K562 (cell line): ENCODE results near the gene PKLR. TPM values are rescaled to one million over a fixed set of nuclear protein-coding genes. Genes with fewer than 3 reads are reported as not detected.

ENCODE experiments used
- ARID2 ChIP-seq: fragments of 450-650 bp; IDR thresholded peaks from 2 replicates; pipeline ENCODE4 v1.6.1; 2017; ENCODE audit warnings: antibody characterized with exemption, mild to moderate bottlenecking
- HDAC2 ChIP-seq: fragments of 450-650 bp; IDR thresholded peaks from 2 replicates; pipeline ENCODE4 v1.6.1; 2016; ENCODE audit warnings: mild to moderate bottlenecking
- TRIM28 ChIP-seq: fragments of 450-650 bp; IDR thresholded peaks from 2 replicates; pipeline ENCODE4 v1.6.1; 2017
- polyA plus RNA-seq, 8 experiments: library from polyadenylated mRNA; depleted of rRNA in 4 of 8; stranded (reverse) in 5 of 8; unstranded in 3 of 8; fragments of >200 nt; fragmentation: Nextera tagmentation in 2 of 8; fragmentation: Illumina TruSeq in 1 of 8; extraction: Ambion mirVana in 2 of 8; extraction: Trizol in 1 of 8; gene quantifications; 2 replicates each; pipeline versions ENCODE4 v1.2.1 to v1.2.3, GENCODE V29; 2011 to 2014; ENCODE audit warnings: inconsistent platforms in 1 of 8, missing spikeins in 1 of 8
- total RNA-seq, 7 experiments: library from RNA; depleted of rRNA in 6 of 7; stranded (reverse); fragments of >200 nt in 6 of 7; fragmentation: Illumina TruSeq in 2 of 7; extraction: Trizol in 2 of 7; gene quantifications; 2 replicates each; pipeline versions ENCODE4 v1.2.1 to v1.2.3, GENCODE V29; 2011 to 2021; ENCODE audit warnings: low replicate concordance in 1 of 7
- TF ChIP-seq, protein P1 (sequence below), 3 experiments: fragments of 200-800 bp in 1 of 3; fragments of 250-450 bp in 1 of 3; fragments of 450-650 bp in 1 of 3; sonication (Bioruptor Pico) in 1 of 3; sonication (Bioruptor generic) in 1 of 3; formaldehyde crosslinking in 1 of 3; IDR thresholded peaks; 2 replicates each; pipeline versions ENCODE4 v1.6.1 to v1.8.0; 2016 to 2022; ENCODE audit warnings: mild to moderate bottlenecking in 2 of 3, missing genetic modification characterization in 2 of 3, missing compliant biosample characterization in 1 of 3, moderate library complexity in 1 of 3
- TF ChIP-seq, protein P2 (sequence below): fragments of 250-450 bp; sonication (Bioruptor Pico); IDR thresholded peaks from 2 replicates; pipeline ENCODE4 v1.8.0; 2022; ENCODE audit warnings: moderate library complexity, mild to moderate bottlenecking, inconsistent platforms
- TF ChIP-seq, protein P3 (sequence below), 2 experiments: IDR thresholded peaks; 2 replicates each; pipeline ENCODE4 v1.6.1; 2011; ENCODE audit warnings: borderline replicate concordance in 1 of 2, control low read depth in 1 of 2, low read depth in 1 of 2, low read length in 1 of 2, mild to moderate bottlenecking in 1 of 2, mixed read lengths in 1 of 2, moderate library complexity in 1 of 2; ENCODE audit not compliant: insufficient read depth in 1 of 2, insufficient read length in 1 of 2, poor library complexity in 1 of 2, severe bottlenecking in 1 of 2; ENCODE audit errors: extremely low read depth in 1 of 2
- TF ChIP-seq, protein P4 (sequence below): fragments of 450-650 bp; IDR thresholded peaks from 2 replicates; pipeline ENCODE4 v1.6.1; 2016; ENCODE audit warnings: mild to moderate bottlenecking, moderate library complexity

Gene PKLR
- total and polyA plus RNA-seq, 9 of the 15 experiments (the other 6 are each of a cell fraction or from before 2014, with no cell fraction given) = 10.7 to 78.4 (median 38.2) TPM

DNA sequence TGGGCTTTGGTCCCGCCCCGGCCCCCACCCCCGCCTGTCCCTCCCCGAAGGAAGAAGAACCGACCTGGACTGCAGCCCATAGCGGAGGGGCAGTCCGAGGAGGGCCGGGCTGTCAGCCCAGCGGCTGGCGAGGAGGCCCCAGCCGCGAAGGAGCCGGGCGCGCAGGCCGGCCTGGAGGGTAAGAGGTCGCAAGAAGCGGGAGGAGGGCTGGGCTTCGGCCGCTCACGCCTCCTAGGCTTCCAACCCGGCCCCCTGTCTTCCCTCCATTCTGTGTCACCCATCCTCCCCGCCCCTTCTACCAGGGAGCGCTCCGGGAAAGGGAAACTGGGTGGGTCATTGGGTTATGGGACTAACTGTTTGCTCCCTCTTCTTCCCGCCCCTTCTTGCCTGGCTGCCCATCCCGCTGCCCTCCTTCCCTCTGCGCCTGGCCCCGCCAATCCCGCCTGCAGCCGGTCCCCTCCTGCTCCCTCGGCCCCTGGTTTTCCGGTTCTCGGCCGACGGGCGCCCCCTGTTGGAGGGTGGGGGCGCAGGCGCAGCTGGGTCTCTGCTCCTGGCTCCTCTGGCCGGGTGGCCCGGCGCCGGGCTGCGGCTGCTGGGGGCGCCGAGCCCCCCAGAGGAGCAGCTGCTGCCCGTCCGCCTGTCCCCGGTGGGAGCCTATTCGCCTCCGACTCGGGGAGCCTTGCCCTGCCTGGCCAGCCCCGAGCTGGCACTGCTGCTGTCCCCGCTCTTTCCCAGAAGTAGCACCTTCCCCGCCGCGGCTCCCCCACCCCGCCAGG is 21.9 kb upstream of the PKLR start (continued):
- TF ChIP-seq, protein P1, sequence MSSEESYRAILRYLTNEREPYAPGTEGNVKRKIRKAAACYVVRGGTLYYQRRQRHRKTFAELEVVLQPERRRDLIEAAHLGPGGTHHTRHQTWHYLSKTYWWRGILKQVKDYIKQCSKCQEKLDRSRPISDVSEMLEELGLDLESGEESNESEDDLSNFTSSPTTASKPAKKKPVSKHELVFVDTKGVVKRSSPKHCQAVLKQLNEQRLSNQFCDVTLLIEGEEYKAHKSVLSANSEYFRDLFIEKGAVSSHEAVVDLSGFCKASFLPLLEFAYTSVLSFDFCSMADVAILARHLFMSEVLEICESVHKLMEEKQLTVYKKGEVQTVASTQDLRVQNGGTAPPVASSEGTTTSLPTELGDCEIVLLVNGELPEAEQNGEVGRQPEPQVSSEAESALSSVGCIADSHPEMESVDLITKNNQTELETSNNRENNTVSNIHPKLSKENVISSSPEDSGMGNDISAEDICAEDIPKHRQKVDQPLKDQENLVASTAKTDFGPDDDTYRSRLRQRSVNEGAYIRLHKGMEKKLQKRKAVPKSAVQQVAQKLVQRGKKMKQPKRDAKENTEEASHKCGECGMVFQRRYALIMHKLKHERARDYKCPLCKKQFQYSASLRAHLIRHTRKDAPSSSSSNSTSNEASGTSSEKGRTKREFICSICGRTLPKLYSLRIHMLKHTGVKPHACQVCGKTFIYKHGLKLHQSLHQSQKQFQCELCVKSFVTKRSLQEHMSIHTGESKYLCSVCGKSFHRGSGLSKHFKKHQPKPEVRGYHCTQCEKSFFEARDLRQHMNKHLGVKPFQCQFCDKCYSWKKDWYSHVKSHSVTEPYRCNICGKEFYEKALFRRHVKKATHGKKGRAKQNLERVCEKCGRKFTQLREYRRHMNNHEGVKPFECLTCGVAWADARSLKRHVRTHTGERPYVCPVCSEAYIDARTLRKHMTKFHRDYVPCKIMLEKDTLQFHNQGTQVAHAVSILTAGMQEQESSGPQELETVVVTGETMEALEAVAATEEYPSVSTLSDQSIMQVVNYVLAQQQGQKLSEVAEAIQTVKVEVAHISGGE (CRISPR knock-in tag; IDR thresholded peaks at IDR 0.05) = peak in 1 of 3 experiments; percentile 24; a peak in 1 of 6 replicates
- TF ChIP-seq, protein P2, sequence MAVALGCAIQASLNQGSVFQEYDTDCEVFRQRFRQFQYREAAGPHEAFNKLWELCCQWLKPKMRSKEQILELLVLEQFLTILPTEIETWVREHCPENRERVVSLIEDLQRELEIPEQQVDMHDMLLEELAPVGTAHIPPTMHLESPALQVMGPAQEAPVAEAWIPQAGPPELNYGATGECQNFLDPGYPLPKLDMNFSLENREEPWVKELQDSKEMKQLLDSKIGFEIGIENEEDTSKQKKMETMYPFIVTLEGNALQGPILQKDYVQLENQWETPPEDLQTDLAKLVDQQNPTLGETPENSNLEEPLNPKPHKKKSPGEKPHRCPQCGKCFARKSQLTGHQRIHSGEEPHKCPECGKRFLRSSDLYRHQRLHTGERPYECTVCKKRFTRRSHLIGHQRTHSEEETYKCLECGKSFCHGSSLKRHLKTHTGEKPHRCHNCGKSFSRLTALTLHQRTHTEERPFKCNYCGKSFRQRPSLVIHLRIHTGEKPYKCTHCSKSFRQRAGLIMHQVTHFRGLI (CRISPR knock-in tag) = no peak
- TF ChIP-seq ARID2 = 0 out of 2 replicates have a peak, but pooled peaks have one; percentile 31
- TF ChIP-seq, protein P3, sequence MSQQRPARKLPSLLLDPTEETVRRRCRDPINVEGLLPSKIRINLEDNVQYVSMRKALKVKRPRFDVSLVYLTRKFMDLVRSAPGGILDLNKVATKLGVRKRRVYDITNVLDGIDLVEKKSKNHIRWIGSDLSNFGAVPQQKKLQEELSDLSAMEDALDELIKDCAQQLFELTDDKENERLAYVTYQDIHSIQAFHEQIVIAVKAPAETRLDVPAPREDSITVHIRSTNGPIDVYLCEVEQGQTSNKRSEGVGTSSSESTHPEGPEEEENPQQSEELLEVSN (IDR thresholded peaks at IDR 0.05; ENCODE audit: borderline replicate concordance in 1 of 2, extremely low read depth in 1 of 2, insufficient read depth in 1 of 2, insufficient read length in 1 of 2, low read depth in 1 of 2, low read length in 1 of 2, poor library complexity in 1 of 2, severe bottlenecking in 1 of 2) = peak; percentile 45 to 48
- peak; percentile 49; the same call in 1 of the 2 replicates for TF ChIP-seq TRIM28
- TF ChIP-seq HDAC2 = 0 out of 2 replicates have a peak, but pooled peaks have one; percentile 59
- TF ChIP-seq, protein P4, sequence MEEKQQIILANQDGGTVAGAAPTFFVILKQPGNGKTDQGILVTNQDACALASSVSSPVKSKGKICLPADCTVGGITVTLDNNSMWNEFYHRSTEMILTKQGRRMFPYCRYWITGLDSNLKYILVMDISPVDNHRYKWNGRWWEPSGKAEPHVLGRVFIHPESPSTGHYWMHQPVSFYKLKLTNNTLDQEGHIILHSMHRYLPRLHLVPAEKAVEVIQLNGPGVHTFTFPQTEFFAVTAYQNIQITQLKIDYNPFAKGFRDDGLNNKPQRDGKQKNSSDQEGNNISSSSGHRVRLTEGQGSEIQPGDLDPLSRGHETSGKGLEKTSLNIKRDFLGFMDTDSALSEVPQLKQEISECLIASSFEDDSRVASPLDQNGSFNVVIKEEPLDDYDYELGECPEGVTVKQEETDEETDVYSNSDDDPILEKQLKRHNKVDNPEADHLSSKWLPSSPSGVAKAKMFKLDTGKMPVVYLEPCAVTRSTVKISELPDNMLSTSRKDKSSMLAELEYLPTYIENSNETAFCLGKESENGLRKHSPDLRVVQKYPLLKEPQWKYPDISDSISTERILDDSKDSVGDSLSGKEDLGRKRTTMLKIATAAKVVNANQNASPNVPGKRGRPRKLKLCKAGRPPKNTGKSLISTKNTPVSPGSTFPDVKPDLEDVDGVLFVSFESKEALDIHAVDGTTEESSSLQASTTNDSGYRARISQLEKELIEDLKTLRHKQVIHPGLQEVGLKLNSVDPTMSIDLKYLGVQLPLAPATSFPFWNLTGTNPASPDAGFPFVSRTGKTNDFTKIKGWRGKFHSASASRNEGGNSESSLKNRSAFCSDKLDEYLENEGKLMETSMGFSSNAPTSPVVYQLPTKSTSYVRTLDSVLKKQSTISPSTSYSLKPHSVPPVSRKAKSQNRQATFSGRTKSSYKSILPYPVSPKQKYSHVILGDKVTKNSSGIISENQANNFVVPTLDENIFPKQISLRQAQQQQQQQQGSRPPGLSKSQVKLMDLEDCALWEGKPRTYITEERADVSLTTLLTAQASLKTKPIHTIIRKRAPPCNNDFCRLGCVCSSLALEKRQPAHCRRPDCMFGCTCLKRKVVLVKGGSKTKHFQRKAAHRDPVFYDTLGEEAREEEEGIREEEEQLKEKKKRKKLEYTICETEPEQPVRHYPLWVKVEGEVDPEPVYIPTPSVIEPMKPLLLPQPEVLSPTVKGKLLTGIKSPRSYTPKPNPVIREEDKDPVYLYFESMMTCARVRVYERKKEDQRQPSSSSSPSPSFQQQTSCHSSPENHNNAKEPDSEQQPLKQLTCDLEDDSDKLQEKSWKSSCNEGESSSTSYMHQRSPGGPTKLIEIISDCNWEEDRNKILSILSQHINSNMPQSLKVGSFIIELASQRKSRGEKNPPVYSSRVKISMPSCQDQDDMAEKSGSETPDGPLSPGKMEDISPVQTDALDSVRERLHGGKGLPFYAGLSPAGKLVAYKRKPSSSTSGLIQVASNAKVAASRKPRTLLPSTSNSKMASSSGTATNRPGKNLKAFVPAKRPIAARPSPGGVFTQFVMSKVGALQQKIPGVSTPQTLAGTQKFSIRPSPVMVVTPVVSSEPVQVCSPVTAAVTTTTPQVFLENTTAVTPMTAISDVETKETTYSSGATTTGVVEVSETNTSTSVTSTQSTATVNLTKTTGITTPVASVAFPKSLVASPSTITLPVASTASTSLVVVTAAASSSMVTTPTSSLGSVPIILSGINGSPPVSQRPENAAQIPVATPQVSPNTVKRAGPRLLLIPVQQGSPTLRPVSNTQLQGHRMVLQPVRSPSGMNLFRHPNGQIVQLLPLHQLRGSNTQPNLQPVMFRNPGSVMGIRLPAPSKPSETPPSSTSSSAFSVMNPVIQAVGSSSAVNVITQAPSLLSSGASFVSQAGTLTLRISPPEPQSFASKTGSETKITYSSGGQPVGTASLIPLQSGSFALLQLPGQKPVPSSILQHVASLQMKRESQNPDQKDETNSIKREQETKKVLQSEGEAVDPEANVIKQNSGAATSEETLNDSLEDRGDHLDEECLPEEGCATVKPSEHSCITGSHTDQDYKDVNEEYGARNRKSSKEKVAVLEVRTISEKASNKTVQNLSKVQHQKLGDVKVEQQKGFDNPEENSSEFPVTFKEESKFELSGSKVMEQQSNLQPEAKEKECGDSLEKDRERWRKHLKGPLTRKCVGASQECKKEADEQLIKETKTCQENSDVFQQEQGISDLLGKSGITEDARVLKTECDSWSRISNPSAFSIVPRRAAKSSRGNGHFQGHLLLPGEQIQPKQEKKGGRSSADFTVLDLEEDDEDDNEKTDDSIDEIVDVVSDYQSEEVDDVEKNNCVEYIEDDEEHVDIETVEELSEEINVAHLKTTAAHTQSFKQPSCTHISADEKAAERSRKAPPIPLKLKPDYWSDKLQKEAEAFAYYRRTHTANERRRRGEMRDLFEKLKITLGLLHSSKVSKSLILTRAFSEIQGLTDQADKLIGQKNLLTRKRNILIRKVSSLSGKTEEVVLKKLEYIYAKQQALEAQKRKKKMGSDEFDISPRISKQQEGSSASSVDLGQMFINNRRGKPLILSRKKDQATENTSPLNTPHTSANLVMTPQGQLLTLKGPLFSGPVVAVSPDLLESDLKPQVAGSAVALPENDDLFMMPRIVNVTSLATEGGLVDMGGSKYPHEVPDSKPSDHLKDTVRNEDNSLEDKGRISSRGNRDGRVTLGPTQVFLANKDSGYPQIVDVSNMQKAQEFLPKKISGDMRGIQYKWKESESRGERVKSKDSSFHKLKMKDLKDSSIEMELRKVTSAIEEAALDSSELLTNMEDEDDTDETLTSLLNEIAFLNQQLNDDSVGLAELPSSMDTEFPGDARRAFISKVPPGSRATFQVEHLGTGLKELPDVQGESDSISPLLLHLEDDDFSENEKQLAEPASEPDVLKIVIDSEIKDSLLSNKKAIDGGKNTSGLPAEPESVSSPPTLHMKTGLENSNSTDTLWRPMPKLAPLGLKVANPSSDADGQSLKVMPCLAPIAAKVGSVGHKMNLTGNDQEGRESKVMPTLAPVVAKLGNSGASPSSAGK = no peak
